Astrocyte (in vitro differentiated cells and primary cell): ENCODE measurements around the gene MMAA.

ENCODE experiments used
- EZH2 ChIP-seq: IDR thresholded peaks from 2 replicates; pipeline ENCODE4 v1.6.1; 2012; ENCODE audit warnings: mild to moderate bottlenecking, low read length, inconsistent platforms; ENCODE audit not compliant: insufficient read depth
- TF ChIP-seq, protein P1 (sequence below): IDR thresholded peaks from 2 replicates; pipeline ENCODE4 v1.5.1; 2011; ENCODE audit warnings: low read depth, mild to moderate bottlenecking, inconsistent platforms, low read length, moderate library complexity; ENCODE audit not compliant: insufficient read depth

DNA sequence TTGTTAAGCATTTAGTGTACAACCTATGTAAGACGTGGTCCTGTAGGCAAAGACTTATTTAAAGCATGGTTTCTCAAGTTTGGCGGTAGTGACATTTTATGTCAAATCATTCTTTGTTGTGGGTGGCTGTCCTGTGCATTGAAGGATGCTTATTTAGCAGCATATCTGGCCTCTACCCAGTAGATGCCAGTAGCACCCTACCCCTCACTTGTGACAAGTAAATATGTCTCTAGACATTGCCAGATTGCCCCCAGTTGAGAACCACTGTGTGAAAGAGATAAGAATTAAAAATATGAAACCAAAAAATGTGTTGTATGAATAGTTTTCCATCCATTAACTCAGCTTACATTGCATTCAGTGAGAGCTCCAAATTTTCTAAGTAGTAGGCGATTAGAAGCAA is 25.5 kb downstream of the MMAA start:
- TF ChIP-seq, protein P1, sequence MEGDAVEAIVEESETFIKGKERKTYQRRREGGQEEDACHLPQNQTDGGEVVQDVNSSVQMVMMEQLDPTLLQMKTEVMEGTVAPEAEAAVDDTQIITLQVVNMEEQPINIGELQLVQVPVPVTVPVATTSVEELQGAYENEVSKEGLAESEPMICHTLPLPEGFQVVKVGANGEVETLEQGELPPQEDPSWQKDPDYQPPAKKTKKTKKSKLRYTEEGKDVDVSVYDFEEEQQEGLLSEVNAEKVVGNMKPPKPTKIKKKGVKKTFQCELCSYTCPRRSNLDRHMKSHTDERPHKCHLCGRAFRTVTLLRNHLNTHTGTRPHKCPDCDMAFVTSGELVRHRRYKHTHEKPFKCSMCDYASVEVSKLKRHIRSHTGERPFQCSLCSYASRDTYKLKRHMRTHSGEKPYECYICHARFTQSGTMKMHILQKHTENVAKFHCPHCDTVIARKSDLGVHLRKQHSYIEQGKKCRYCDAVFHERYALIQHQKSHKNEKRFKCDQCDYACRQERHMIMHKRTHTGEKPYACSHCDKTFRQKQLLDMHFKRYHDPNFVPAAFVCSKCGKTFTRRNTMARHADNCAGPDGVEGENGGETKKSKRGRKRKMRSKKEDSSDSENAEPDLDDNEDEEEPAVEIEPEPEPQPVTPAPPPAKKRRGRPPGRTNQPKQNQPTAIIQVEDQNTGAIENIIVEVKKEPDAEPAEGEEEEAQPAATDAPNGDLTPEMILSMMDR, result no peak
- TF ChIP-seq EZH2, result no peak
